GM23248 (cell line): Measurements from ENCODE around the gene FRMD6. TPM values are rescaled to one million over a fixed set of nuclear protein-coding genes. Genes with fewer than 3 reads are reported as not detected.
A peak's percentile ranks its signal among the peaks of the same experiment; 100 is the strongest.

ENCODE experiments used
- DNase-seq: peaks from one replicate; pipeline ENCODE4 v3.0.0-alpha.2; 2015
- H2AFZ ChIP-seq: fragments of 200-600 bp; sonication (generic); 2 replicates; pipeline ENCODE4 v1.6.1; 2016; ENCODE audit warnings: antibody characterized with exemption
- H3F3A ChIP-seq: fragments of 200-600 bp; sonication (generic); 2 replicates; pipeline ENCODE4 v1.6.1; 2016; ENCODE audit warnings: mild to moderate bottlenecking, antibody characterized with exemption, mixed run types; ENCODE audit not compliant: insufficient read depth
- H3K27ac ChIP-seq: fragments of 200-600 bp; sonication (generic); 2 replicates; pipeline ENCODE4 v1.5.1; 2016; ENCODE audit warnings: mild to moderate bottlenecking
- H3K27me3 ChIP-seq: fragments of 200-600 bp; sonication (generic); replicated peaks from 2 replicates; pipeline ENCODE4 v1.6.1; 2016; ENCODE audit warnings: mild to moderate bottlenecking; ENCODE audit not compliant: insufficient read depth
- H3K36me3 ChIP-seq: fragments of 200-600 bp; sonication (generic); 2 replicates; pipeline ENCODE4 v1.6.1; 2016; ENCODE audit warnings: low read depth, mild to moderate bottlenecking
- H3K4me1 ChIP-seq: fragments of 200-600 bp; sonication (generic); 2 replicates; pipeline ENCODE4 v1.6.1; 2016; ENCODE audit warnings: mild to moderate bottlenecking; ENCODE audit not compliant: insufficient read depth
- H3K4me2 ChIP-seq: fragments of 200-600 bp; sonication (generic); one replicate; pipeline ENCODE4 v1.6.1; 2016; ENCODE audit warnings: mild to moderate bottlenecking; ENCODE audit not compliant: unreplicated experiment
- H3K4me3 ChIP-seq: fragments of 200-600 bp; sonication (generic); 2 replicates; pipeline ENCODE4 v1.5.1; 2016; ENCODE audit warnings: mild to moderate bottlenecking
- H3K79me2 ChIP-seq: fragments of 200-600 bp; sonication (generic); 2 replicates; pipeline ENCODE4 v1.6.1; 2016; ENCODE audit warnings: mild to moderate bottlenecking; ENCODE audit not compliant: insufficient read depth
- H3K9ac ChIP-seq: fragments of 200-600 bp; sonication (generic); 2 replicates; pipeline ENCODE4 v1.6.1; 2016; ENCODE audit warnings: mild to moderate bottlenecking
- H3K9me2 ChIP-seq: fragments of 200-600 bp; sonication (generic); 2 replicates; pipeline ENCODE4 v1.6.1; 2016; ENCODE audit warnings: mixed run types, mild to moderate bottlenecking, moderate library complexity; ENCODE audit not compliant: insufficient read depth
- H3K9me3 ChIP-seq: fragments of 200-600 bp; sonication (generic); one replicate; pipeline ENCODE4 v1.6.1; 2017; ENCODE audit warnings: low read depth
- H4K20me1 ChIP-seq: fragments of 200-600 bp; sonication (generic); 2 replicates; pipeline ENCODE4 v1.6.0; 2016; ENCODE audit not compliant: insufficient read depth
- EZH2 ChIP-seq: fragments of 200-600 bp; sonication (generic); IDR thresholded peaks from 2 replicates; pipeline ENCODE4 v1.6.1; 2018; ENCODE audit warnings: antibody characterized with exemption, mild to moderate bottlenecking; ENCODE audit not compliant: insufficient read depth, poor library complexity, severe bottlenecking
- EZH2phosphoT487 ChIP-seq: fragments of 200-600 bp; sonication (generic); IDR thresholded peaks from 2 replicates; pipeline ENCODE4 v1.6.1; 2018; ENCODE audit warnings: antibody characterized with exemption, moderate library complexity, mild to moderate bottlenecking, low read depth; ENCODE audit not compliant: insufficient read depth
- WGBS, 2 experiments: methylation state at CpG; one replicate each; pipeline ENCODE4 v1.1.6; 2015 to 2017; ENCODE audit warnings: low lambda C conversion rate in 2 of 2, low coverage in 1 of 2; ENCODE audit errors: missing lambda C conversion rate in 2 of 2; 5-methylcytosine and 5-hydroxymethylcytosine counted together
- in situ Hi-C: fragments of 300-500 bp; cut with MboI; formaldehyde crosslinking; loops from 2 replicates; pipeline ENCODE4 v1.15.0; 2020
- polyA plus RNA-seq: library from polyadenylated mRNA; unstranded; fragments of >200 nt; fragmentation: Nextera tagmentation; extraction: Ambion mirVana; gene quantifications from 2 replicates; pipeline ENCODE4 v1.2.1, GENCODE V29; 2016
- total RNA-seq: library from RNA; depleted of rRNA; stranded (reverse); fragments of >200 nt; shearing (Covaris generic); gene quantifications from 2 replicates; pipeline ENCODE4 v1.2.3, GENCODE V29; 2014

The FRMD6 gene
- total and polyA plus RNA-seq, 2 experiments from 2014 or later, result 550 to 795 TPM

GRCh38 chr14:51653775-51654532, 2.2 kb downstream of the FRMD6 start:
- Histone ChIP-seq H3K27ac (peak overlapping the region; percentile 97), H3K4me2 (peak overlapping the region; percentile 85), H3K9me2 (no peaks in the 10 kb centered on the region), H3K4me1 (peaks cover 36% of the 10 kb centered on the region), H3K27me3 (no peaks in the 10 kb centered on the region), H3K79me2 (peaks cover 96% of the 10 kb centered on the region), H3K9ac (peak overlapping the region; percentile 99), H4K20me1 (peaks cover 20% of the 10 kb centered on the region), H3K4me3 (peak overlapping the region; percentile 97), H3K9me3 (no peaks in the 10 kb centered on the region), H3F3A (peaks cover 74% of the 10 kb centered on the region), H3K36me3 (peaks cover 61% of the 10 kb centered on the region), H2AFZ (no peak overlapping the region)
- no peak for TF ChIP-seq EZH2phosphoT487
- TF ChIP-seq EZH2, result no peak
- in situ Hi-C loops, result loop anchor here (10.0 kb wide), 1 partner anchor 369 kb away; no protein-coding TSS in a partner anchor
- 0 to 3% methylated on average over 4 of the region's 4 CpGs for WGBS, 2 experiments
- peak; percentile 52 for DNase-seq

- peak overlapping the region; percentile 99 for H3K9ac ChIP-seq
Measured at GRCh38 chr14:51654533-51654845, 2.8 kb downstream of the FRMD6 start.

DNA sequence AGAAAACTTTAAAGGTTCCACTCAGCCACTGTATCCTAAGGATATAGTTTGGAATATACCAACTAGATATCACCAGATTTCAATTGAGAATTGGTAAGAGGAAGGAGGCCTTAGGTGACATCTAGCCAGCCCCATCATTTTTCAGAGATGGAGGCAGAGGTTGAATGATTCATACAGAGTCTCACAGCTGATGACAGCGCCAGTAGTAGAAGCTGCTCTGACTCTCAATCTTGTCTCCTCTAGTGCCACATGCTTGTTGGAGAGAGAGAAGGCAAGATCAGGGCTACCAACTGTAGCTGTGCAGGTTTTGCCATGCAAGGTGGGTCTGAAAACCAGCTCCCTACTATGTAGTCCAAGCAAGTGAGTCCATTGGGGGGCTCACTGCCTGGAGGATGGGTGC, 6.1 kb downstream of the FRMD6 start:
- H3K4me1 ChIP-seq, result peaks cover 57% of the 10 kb centered on the region
- H3K79me2 ChIP-seq, result peaks cover 100% of the 10 kb centered on the region
- peaks cover 99% of the 10 kb centered on the region for H3F3A ChIP-seq
- H2AFZ ChIP-seq, result no peak overlapping the region
- H3K4me2 ChIP-seq, result peak overlapping the region; percentile 85
- H3K9me2 ChIP-seq, result no peaks in the 10 kb centered on the region
- peaks cover 55% of the 10 kb centered on the region for H4K20me1 ChIP-seq
- no peaks in the 10 kb centered on the region for H3K27me3 ChIP-seq
- no peaks in the 10 kb centered on the region for H3K9me3 ChIP-seq
- WGBS, 2 experiments, result 11 to 40% methylated on average over 1 of the region's 1 CpG
- peak overlapping the region; percentile 97 for H3K27ac ChIP-seq
- in situ Hi-C loops, result loop anchor here (10.0 kb wide), 1 partner anchor 373 kb away; no protein-coding TSS in a partner anchor
- H3K9ac ChIP-seq, result peak overlapping the region; percentile 99
- TF ChIP-seq EZH2 (no peak), EZH2phosphoT487 (no peak)
- H3K36me3 ChIP-seq, result peaks cover 86% of the 10 kb centered on the region
- DNase-seq, result peak; percentile 81
- peak overlapping the region; percentile 97 for H3K4me3 ChIP-seq

More at GRCh38 chr14:51654533-51654845, 2.8 kb downstream of the FRMD6 start:
- peaks cover 26% of the 10 kb centered on the region for H4K20me1 ChIP-seq
- in situ Hi-C loops, result loop anchor here (10.0 kb wide), 1 partner anchor 370 kb away; no protein-coding TSS in a partner anchor
- peak overlapping the region; percentile 97 for H3K4me3 ChIP-seq
- peaks cover 36% of the 10 kb centered on the region for H3K4me1 ChIP-seq
- peak; percentile 51 for DNase-seq
- peak overlapping the region; percentile 97 for H3K27ac ChIP-seq
- no peaks in the 10 kb centered on the region for H3K9me2 ChIP-seq
- TF ChIP-seq EZH2 (no peak), EZH2phosphoT487 (no peak)
- peaks cover 66% of the 10 kb centered on the region for H3K36me3 ChIP-seq
- H3K79me2 ChIP-seq, result peaks cover 96% of the 10 kb centered on the region
- H3K27me3 ChIP-seq, result no peaks in the 10 kb centered on the region
- 0 to 6% methylated on average over 1 of the region's 1 CpG for WGBS, 2 experiments
- peak overlapping the region; percentile 85 for H3K4me2 ChIP-seq
- H3K9me3 ChIP-seq, result no peaks in the 10 kb centered on the region
- peaks cover 74% of the 10 kb centered on the region for H3F3A ChIP-seq
- H2AFZ ChIP-seq, result no peak overlapping the region

GRCh38 chr14:51658441-51659173, 6.9 kb downstream of the FRMD6 start:
- DNase-seq, result peak; percentile 35
- peak overlapping the region; percentile 97 for H3K27ac ChIP-seq
- no peaks in the 10 kb centered on the region for H3K9me2 ChIP-seq
- peaks cover 63% of the 10 kb centered on the region for H3K4me1 ChIP-seq
- peaks cover 86% of the 10 kb centered on the region for H3K36me3 ChIP-seq
- no peak overlapping the region for H2AFZ ChIP-seq
- peak overlapping the region; percentile 99 for H3K9ac ChIP-seq
- H3K4me3 ChIP-seq, result peak overlapping the region; percentile 97
- H3K79me2 ChIP-seq, result peaks cover 100% of the 10 kb centered on the region
- H3K4me2 ChIP-seq, result peak overlapping the region; percentile 85
- H4K20me1 ChIP-seq, result peaks cover 64% of the 10 kb centered on the region
- in situ Hi-C loops, result loop anchor here (10.0 kb wide), 1 partner anchor 374 kb away; no protein-coding TSS in a partner anchor
- WGBS, 2 experiments, result 35 to 39% methylated on average over 6 of the region's 6 CpGs
- TF ChIP-seq EZH2 (no peak), EZH2phosphoT487 (no peak)
- H3K9me3 ChIP-seq, result no peaks in the 10 kb centered on the region
- H3K27me3 ChIP-seq, result no peaks in the 10 kb centered on the region
- H3F3A ChIP-seq, result peaks cover 99% of the 10 kb centered on the region
